ENCODE data around the gene RBM5.

The RBM5 gene

DNA sequence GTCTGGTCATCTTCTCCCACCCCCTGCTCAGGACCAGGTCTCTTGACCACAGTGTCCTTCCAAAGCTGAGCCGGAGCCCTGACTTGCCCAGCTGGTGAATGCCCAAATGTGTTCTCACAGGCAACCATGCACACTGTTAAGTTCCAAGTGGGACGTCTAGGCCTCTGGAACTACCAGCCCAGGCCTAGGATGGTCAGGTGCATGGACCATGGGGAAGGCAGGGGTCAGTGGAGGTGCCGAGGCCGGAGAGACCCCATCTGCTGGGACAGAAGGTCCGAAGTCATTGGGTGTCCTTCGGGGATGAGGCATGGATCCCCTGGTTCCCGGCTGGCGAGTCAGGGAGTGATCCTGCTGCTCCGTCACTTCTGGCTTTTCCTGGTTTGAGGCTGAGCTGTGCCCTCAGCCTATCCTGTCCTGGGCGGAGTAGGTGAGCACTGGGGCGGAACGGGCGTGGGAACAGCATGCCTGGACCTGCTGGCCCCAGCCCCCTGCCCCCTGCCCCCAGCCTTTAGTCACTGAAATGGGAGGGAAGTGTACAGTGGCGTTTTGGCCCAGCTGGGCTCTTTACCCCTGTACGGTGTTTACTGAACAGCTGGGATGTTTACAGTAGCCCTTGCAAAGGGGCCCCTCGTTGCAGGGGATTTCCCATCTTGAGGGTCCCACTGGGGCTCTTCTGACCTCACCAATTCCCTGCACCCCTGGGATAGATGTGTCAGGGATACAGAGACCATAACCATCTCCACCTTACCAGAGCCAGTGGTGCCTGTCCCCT, 78.5 kb downstream of the RBM5 start:
- no peak overlapping the region for H3K27ac ChIP-seq

DNA sequence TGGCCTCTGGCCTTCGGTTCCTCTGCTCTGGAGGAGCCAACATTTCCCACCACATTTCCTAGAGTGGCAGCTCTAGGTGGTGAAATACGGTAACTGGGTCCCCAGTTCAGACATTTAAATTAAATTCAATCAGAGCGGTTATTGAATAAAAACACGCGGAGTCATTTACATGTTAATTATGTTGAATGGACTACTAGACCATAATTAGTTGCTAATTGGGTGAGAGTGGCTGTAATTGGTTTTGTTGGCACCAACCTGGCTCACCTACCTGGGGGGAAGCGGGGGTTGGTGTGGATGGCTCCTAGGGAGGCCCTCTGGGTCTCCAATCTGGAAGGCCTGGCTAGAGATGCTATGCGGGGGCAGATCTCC, 79.1 kb downstream of the RBM5 start:
- no peak overlapping the region for H2AFZ ChIP-seq (ENCODE audit: low read depth)
- H3K4me2 ChIP-seq = no peak overlapping the region
- H4K20me1 ChIP-seq (ENCODE audit: insufficient read depth) = no peaks in the 10 kb centered on the region
- H3K9ac ChIP-seq = no peak overlapping the region
- H3K27ac ChIP-seq = no peak overlapping the region
- no peaks in the 10 kb centered on the region for H3K79me2 ChIP-seq (ENCODE audit: insufficient read depth, low read depth)
- H3K36me3 ChIP-seq (ENCODE audit: insufficient read depth) = no peaks in the 10 kb centered on the region
- H3K4me3 ChIP-seq (IDR thresholded peaks at IDR 0.05; ENCODE audit: insufficient read depth, low read depth, low read length) = no peak overlapping the region
- no peaks in the 10 kb centered on the region for H3K4me1 ChIP-seq (ENCODE audit: low read depth, poor library complexity, severe bottlenecking)
- peaks cover 2% of the 10 kb centered on the region; the same call in 1 of the 2 replicates for H3K27me3 ChIP-seq (ENCODE audit: insufficient read depth, low read depth)
- TF ChIP-seq, protein P1, sequence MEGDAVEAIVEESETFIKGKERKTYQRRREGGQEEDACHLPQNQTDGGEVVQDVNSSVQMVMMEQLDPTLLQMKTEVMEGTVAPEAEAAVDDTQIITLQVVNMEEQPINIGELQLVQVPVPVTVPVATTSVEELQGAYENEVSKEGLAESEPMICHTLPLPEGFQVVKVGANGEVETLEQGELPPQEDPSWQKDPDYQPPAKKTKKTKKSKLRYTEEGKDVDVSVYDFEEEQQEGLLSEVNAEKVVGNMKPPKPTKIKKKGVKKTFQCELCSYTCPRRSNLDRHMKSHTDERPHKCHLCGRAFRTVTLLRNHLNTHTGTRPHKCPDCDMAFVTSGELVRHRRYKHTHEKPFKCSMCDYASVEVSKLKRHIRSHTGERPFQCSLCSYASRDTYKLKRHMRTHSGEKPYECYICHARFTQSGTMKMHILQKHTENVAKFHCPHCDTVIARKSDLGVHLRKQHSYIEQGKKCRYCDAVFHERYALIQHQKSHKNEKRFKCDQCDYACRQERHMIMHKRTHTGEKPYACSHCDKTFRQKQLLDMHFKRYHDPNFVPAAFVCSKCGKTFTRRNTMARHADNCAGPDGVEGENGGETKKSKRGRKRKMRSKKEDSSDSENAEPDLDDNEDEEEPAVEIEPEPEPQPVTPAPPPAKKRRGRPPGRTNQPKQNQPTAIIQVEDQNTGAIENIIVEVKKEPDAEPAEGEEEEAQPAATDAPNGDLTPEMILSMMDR (conservative IDR thresholded peaks at IDR 0.05; ENCODE audit: low read depth, low read length) = no peak

More for the DNA sequence above, 78.5 kb downstream of the RBM5 start:
- Histone ChIP-seq H3K79me2 (ENCODE audit: insufficient read depth, low read depth) (no peaks in the 10 kb centered on the region), H3K4me2 (no peak overlapping the region), H3K4me1 (ENCODE audit: low read depth, poor library complexity, severe bottlenecking) (no peaks in the 10 kb centered on the region), H3K4me3 (IDR thresholded peaks at IDR 0.05; ENCODE audit: insufficient read depth, low read depth, low read length) (no peak overlapping the region), H2AFZ (ENCODE audit: low read depth) (no peak overlapping the region), H3K27me3 (ENCODE audit: insufficient read depth, low read depth) (peaks cover 5% of the 10 kb centered on the region; the same call in 1 of the 2 replicates), H4K20me1 (ENCODE audit: insufficient read depth) (no peaks in the 10 kb centered on the region), H3K36me3 (ENCODE audit: insufficient read depth) (no peaks in the 10 kb centered on the region), H3K9ac (no peak overlapping the region)
- TF ChIP-seq, protein P1 (conservative IDR thresholded peaks at IDR 0.05; ENCODE audit: low read depth, low read length) = no peak

DNA sequence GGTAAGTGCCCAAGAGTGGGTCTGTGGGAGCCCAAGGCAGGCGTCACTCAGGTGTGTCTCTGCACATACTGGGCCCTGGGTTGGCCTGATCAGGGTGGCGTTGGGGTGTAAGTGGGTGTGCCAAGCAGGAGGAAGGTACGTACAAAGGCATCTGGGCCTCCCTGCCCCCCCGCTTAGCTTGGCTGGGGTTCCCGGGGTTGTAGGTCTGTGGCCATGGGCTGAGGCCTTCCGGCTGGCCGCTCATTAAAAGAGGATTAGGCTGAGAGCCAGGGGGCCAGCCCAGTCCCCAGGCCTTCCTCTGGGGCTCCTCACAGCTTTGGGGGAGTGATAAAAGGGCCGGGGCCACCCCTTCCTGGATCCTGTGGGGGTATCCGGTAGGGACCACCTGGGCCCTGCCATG, 79.7 kb downstream of the RBM5 start:
- no peak overlapping the region for H3K4me2 ChIP-seq
- H3K27me3 ChIP-seq (ENCODE audit: insufficient read depth, low read depth) = peaks cover 5% of the 10 kb centered on the region; the same call in 1 of the 2 replicates
- H3K4me3 ChIP-seq (IDR thresholded peaks at IDR 0.05; ENCODE audit: insufficient read depth, low read depth, low read length) = no peak overlapping the region
- no peaks in the 10 kb centered on the region for H3K4me1 ChIP-seq (ENCODE audit: low read depth, poor library complexity, severe bottlenecking)
- TF ChIP-seq, protein P1 (conservative IDR thresholded peaks at IDR 0.05; ENCODE audit: low read depth, low read length) = no peak
- no peaks in the 10 kb centered on the region for H3K79me2 ChIP-seq (ENCODE audit: insufficient read depth, low read depth)
- H3K27ac ChIP-seq = no peak overlapping the region
- no peaks in the 10 kb centered on the region for H4K20me1 ChIP-seq (ENCODE audit: insufficient read depth)
- H2AFZ ChIP-seq (ENCODE audit: low read depth) = no peak overlapping the region
- H3K9ac ChIP-seq = no peak overlapping the region
- H3K36me3 ChIP-seq (ENCODE audit: insufficient read depth) = no peaks in the 10 kb centered on the region

Measured in KMS-11 (cell line).